Fibroblast of mammary gland (primary cell): Measurements from ENCODE around the gene GABARAP.
A peak's percentile ranks its signal among the peaks of the same experiment; 100 is the strongest.

Experiments used
- DNase-seq: peaks from one replicate; pipeline ENCODE4 v3.0.0-alpha.2; 2010; ENCODE audit warnings: low read depth
- H3K4me3 ChIP-seq: 2 replicates; pipeline ENCODE4 v1.5.1; 2011; ENCODE audit warnings: low read depth, mild to moderate bottlenecking, low read length, moderate library complexity; ENCODE audit not compliant: control insufficient read depth
- CTCF ChIP-seq: conservative IDR thresholded peaks from 2 replicates; pipeline ENCODE4 v1.5.1; 2011; ENCODE audit warnings: low read depth, low read length, inconsistent platforms; ENCODE audit not compliant: control insufficient read depth, insufficient read depth

Gene GABARAP

GRCh38 chr17:7283471-7284216 lies 41.4 kb upstream of the GABARAP start:
- TF ChIP-seq CTCF, result no peak
- no peak overlapping the region for H3K4me3 ChIP-seq
- no peak for DNase-seq

GRCh38 chr17:7282752-7283321 lies 40.6 kb upstream of the GABARAP start:
- no peak overlapping the region for H3K4me3 ChIP-seq
- no peak for TF ChIP-seq CTCF
- DNase-seq, result no peak

GRCh38 chr17:7281953-7282751 lies 39.9 kb upstream of the GABARAP start:
- peak overlapping the region; percentile 37 for H3K4me3 ChIP-seq
- no peak for DNase-seq
- no peak for TF ChIP-seq CTCF

- no peak for TF ChIP-seq CTCF
- peak; percentile 92 for DNase-seq
- H3K4me3 ChIP-seq, result peak within 1 kb of the TSS; percentile 44
Observed at GRCh38 chr17:7281074-7281952, 39.1 kb upstream of the GABARAP start, which contains the start of gene SLC2A4. Gene SLC2A4 (plus strand): TSS chr17:7281718. CDS start chr17:7281935, 217 bp downstream.

GRCh38 chr17:7280519-7281073 lies 38.3 kb upstream of the GABARAP start:
- peak overlapping the region; percentile 44 for H3K4me3 ChIP-seq
- peak; percentile 75 for DNase-seq
- peak; percentile 96 for TF ChIP-seq CTCF

GRCh38 chr17:7279448-7279847 lies 37.2 kb upstream of the GABARAP start:
- TF ChIP-seq CTCF, result no peak
- no peak overlapping the region for H3K4me3 ChIP-seq
- DNase-seq, result no peak
